H1 (cell line): ENCODE measurements around the gene CREB3L1. TPM values are rescaled to one million over a fixed set of nuclear protein-coding genes. Genes with fewer than 3 reads are reported as not detected.
A peak's percentile ranks its signal among the peaks of the same experiment; 100 is the strongest.

Experiments used
- CTCF ChIA-PET: fragments of 300-600 bp; sonication (Branson Sonifier 250); formaldehyde crosslinking; loops from one replicate; lab custom pipeline; 2021; ENCODE audit not compliant: partially characterized antibody; lab: Charles Lee
- POLR2A ChIA-PET: fragments of 300-600 bp; sonication (Branson Sonifier 250); formaldehyde crosslinking; loops from one replicate; lab custom pipeline; 2021; ENCODE audit warnings: inconsistent platforms; ENCODE audit not compliant: partially characterized antibody; lab: Charles Lee
- DNase-seq, 2 experiments: peaks; one replicate each; pipeline versions ENCODE4 v3.0.0 to v3.0.0-alpha.2; 2010 to 2022; ENCODE audit warnings: low spot score in 2 of 2, low read depth in 1 of 2, mixed read lengths in 1 of 2
- FAIRE-seq: peaks from 2 replicates; lab custom pipeline; 2011; peaks lifted over from hg19 to GRCh38; lab: Jason Lieb, UNC
- H2AFZ ChIP-seq: 2 replicates; pipeline ENCODE4 v1.8.1; 2012; ENCODE audit warnings: low read length, inconsistent platforms
- H2AK5ac ChIP-seq: 2 replicates; pipeline ENCODE4 v1.6.1; 2013; ENCODE audit warnings: low read depth, low read length
- H2BK120ac ChIP-seq: replicated peaks from 2 replicates; pipeline ENCODE3; 2013; ENCODE audit warnings: low read depth, low read length, inconsistent platforms
- H2BK12ac ChIP-seq: 2 replicates; pipeline ENCODE4 v1.6.1; 2013; ENCODE audit warnings: low read depth, low read length
- H2BK15ac ChIP-seq: 2 replicates; pipeline ENCODE4 v1.6.1; 2013; ENCODE audit warnings: low read length
- H2BK20ac ChIP-seq: 2 replicates; pipeline ENCODE4 v1.6.1; 2013; ENCODE audit warnings: low read length
- H2BK5ac ChIP-seq: 2 replicates; pipeline ENCODE4 v1.6.1; 2013; ENCODE audit warnings: low read depth, low read length
- H3K14ac ChIP-seq: 2 replicates; pipeline ENCODE4 v1.6.1; 2013; ENCODE audit warnings: inconsistent platforms; ENCODE audit not compliant: insufficient read length
- H3K18ac ChIP-seq: 2 replicates; pipeline ENCODE4 v1.6.1; 2013; ENCODE audit warnings: low read length; ENCODE audit errors: extremely low read depth
- H3K23ac ChIP-seq: 2 replicates; pipeline ENCODE4 v1.6.1; 2013; ENCODE audit warnings: inconsistent platforms; ENCODE audit not compliant: insufficient read length
- H3K23me2 ChIP-seq: 2 replicates; pipeline ENCODE4 v1.6.1; 2013; ENCODE audit warnings: low read depth, low read length
- H3K27ac ChIP-seq: 2 replicates; pipeline ENCODE4 v1.6.1; 2011; ENCODE audit warnings: low read depth, low read length, inconsistent platforms
- H3K27me3 ChIP-seq, 4 experiments: replicated peaks in 1 of 4; 1 replicate in 1 of 4; 2 replicates in 3 of 4; pipeline versions ENCODE4 v1.6.1 to v1.8.1; 2011 to 2013; ENCODE audit warnings: low read length in 3 of 4, mild to moderate bottlenecking in 3 of 4, inconsistent platforms in 2 of 4, mixed read lengths in 2 of 4, moderate library complexity in 1 of 4; ENCODE audit not compliant: control insufficient read depth in 3 of 4, insufficient read depth in 3 of 4; ENCODE audit errors: extremely low read depth in 1 of 4
- H3K36me3 ChIP-seq, 4 experiments: 2 replicates each; pipeline versions ENCODE4 v1.6.1 to v1.8.1; 2011 to 2013; ENCODE audit warnings: mild to moderate bottlenecking in 4 of 4, low read length in 3 of 4, moderate library complexity in 2 of 4, control low read depth in 1 of 4, inconsistent platforms in 1 of 4; ENCODE audit not compliant: insufficient read depth in 4 of 4, control insufficient read depth in 2 of 4
- H3K4ac ChIP-seq: replicated peaks from 2 replicates; pipeline ENCODE3; 2013; ENCODE audit warnings: low read length, low read depth, mixed read lengths, inconsistent platforms; ENCODE audit not compliant: insufficient read length
- H3K4me1 ChIP-seq, 4 experiments: replicated peaks in 1 of 4; 1 replicate in 1 of 4; 2 replicates in 3 of 4; pipeline versions ENCODE4 v1.6.1 to v1.8.1; 2011 to 2013; ENCODE audit warnings: low read length in 3 of 4, inconsistent platforms in 2 of 4, mixed read lengths in 1 of 4; ENCODE audit not compliant: insufficient read depth in 4 of 4, control insufficient read depth in 3 of 4
- H3K4me2 ChIP-seq, 2 experiments: 2 replicates each; pipeline versions ENCODE4 v1.6.1 to v1.8.1; 2011 to 2013; ENCODE audit warnings: low read depth in 2 of 2, low read length in 2 of 2, control low read depth in 1 of 2, inconsistent platforms in 1 of 2, mild to moderate bottlenecking in 1 of 2; ENCODE audit not compliant: insufficient read depth in 1 of 2
- H3K4me3 ChIP-seq, 4 experiments: fragments of 200-600, 300-600 bp in 1 of 4; sonication (generic), shearing (Covaris generic), sonication (Bioruptor Twin) in 1 of 4; 2 replicates each; pipeline versions ENCODE4 v1.5.1 to v1.8.1; 2011 to 2016; ENCODE audit warnings: low read length in 4 of 4, low read depth in 3 of 4, control low read depth in 2 of 4, inconsistent platforms in 2 of 4, mild to moderate bottlenecking in 2 of 4, mixed read lengths in 1 of 4, moderate library complexity in 1 of 4; ENCODE audit not compliant: insufficient read depth in 2 of 4; ENCODE audit errors: extremely low read depth in 1 of 4
- H3K56ac ChIP-seq: replicated peaks from 2 replicates; pipeline ENCODE3; 2013; ENCODE audit warnings: low read depth, mild to moderate bottlenecking, mixed read lengths, low read length, inconsistent platforms; ENCODE audit not compliant: insufficient read length
- H3K79me1 ChIP-seq: 2 replicates; pipeline ENCODE4 v1.6.1; 2013; ENCODE audit warnings: low read depth, low read length, control low read depth
- H3K79me2 ChIP-seq, 2 experiments: 2 replicates each; pipeline versions ENCODE4 v1.6.1 to v1.8.1; 2012 to 2013; ENCODE audit warnings: low read length in 2 of 2, mild to moderate bottlenecking in 2 of 2, inconsistent platforms in 1 of 2; ENCODE audit not compliant: insufficient read depth in 2 of 2, control insufficient read depth in 1 of 2
- H3K9ac ChIP-seq, 4 experiments: replicated peaks in 1 of 4; 1 replicate in 1 of 4; 2 replicates in 3 of 4; pipeline versions ENCODE4 v1.6.1 to v1.8.1; 2011 to 2013; ENCODE audit warnings: low read depth in 3 of 4, low read length in 3 of 4, control low read depth in 2 of 4, mild to moderate bottlenecking in 2 of 4, moderate library complexity in 2 of 4, inconsistent platforms in 1 of 4; ENCODE audit errors: extremely low read depth in 1 of 4
- H3K9me3 ChIP-seq, 2 experiments: 2 replicates each; pipeline versions ENCODE4 v1.6.1 to v1.8.1; 2012 to 2013; ENCODE audit warnings: mild to moderate bottlenecking in 2 of 2, moderate library complexity in 2 of 2, control low read depth in 1 of 2, inconsistent platforms in 1 of 2, low read depth in 1 of 2, low read length in 1 of 2, mixed read lengths in 1 of 2; ENCODE audit not compliant: insufficient read depth in 2 of 2
- H4K20me1 ChIP-seq, 2 experiments: replicated peaks in 1 of 2; 2 replicates each; pipeline versions ENCODE3 to v1.8.1; 2011 to 2013; ENCODE audit warnings: inconsistent platforms in 2 of 2, low read length in 2 of 2, mild to moderate bottlenecking in 1 of 2; ENCODE audit not compliant: insufficient read depth in 2 of 2, control insufficient read depth in 1 of 2
- H4K5ac ChIP-seq: 2 replicates; pipeline ENCODE4 v1.6.1; 2013; ENCODE audit warnings: low read length, low read depth, mixed read lengths, inconsistent platforms; ENCODE audit not compliant: insufficient read length
- H4K8ac ChIP-seq: 2 replicates; pipeline ENCODE4 v1.8.0; 2013; ENCODE audit warnings: mild to moderate bottlenecking, moderate library complexity, low read length, inconsistent platforms; ENCODE audit not compliant: insufficient read depth; ENCODE audit errors: extremely low read depth
- H4K91ac ChIP-seq: replicated peaks from 2 replicates; pipeline ENCODE3; 2013; ENCODE audit warnings: low read length, mixed read lengths, inconsistent platforms; ENCODE audit not compliant: insufficient read length
- POLR2AphosphoS5 ChIP-seq: IDR thresholded peaks from 2 replicates; pipeline ENCODE4 v1.6.1; 2011; ENCODE audit warnings: low read depth, low read length
- TAF7 ChIP-seq: optimal IDR thresholded peaks from 2 replicates; pipeline ENCODE3; 2011; ENCODE audit warnings: low read depth, mild to moderate bottlenecking, inconsistent platforms, low read length, moderate library complexity, borderline replicate concordance
- WGBS, 2 experiments: shearing (Covaris generic) in 1 of 2; methylation state at CpG; one replicate each; pipeline versions ENCODE4 v1.1.6 to v1.1.7; 2013 to 2015; ENCODE audit warnings: low lambda C conversion rate in 2 of 2, mixed read lengths in 2 of 2, inconsistent platforms in 1 of 2, low coverage in 1 of 2, missing lambda C conversion rate in 1 of 2; ENCODE audit not compliant: insufficient replicate concordance in 2 of 2, insufficient coverage in 1 of 2, insufficient read length in 1 of 2; ENCODE audit errors: extremely low coverage in 1 of 2, missing lambda C conversion rate in 1 of 2; 5-methylcytosine and 5-hydroxymethylcytosine counted together
- polyA plus RNA-seq, 7 experiments: library from polyadenylated mRNA; depleted of rRNA in 3 of 7; stranded (reverse) in 5 of 7; unstranded in 2 of 7; fragments of >200 nt in 5 of 7; fragments of 200-250 nt in 2 of 7; gene quantifications; 1 replicate in 5 of 7; 2 replicates in 1 of 7; 4 replicates in 1 of 7; pipeline versions ENCODE4 v1.2.1 to v1.2.3, GENCODE V29; 2011 to 2013; ENCODE audit warnings: missing spikeins in 2 of 7, mixed read lengths in 2 of 7
- total RNA-seq: library from RNA; stranded (reverse); fragmentation: NEBNext Ultra II Directional; extraction: Animal tissue kit (Norgen Biotek cat#: 25700); gene quantifications from 2 replicates; pipeline ENCODE4 v1.2.1, GENCODE V29; 2021

The CREB3L1 gene
- total and polyA plus RNA-seq, 2 of the 8 experiments (the other 6 are each of a cell fraction or from before 2014, with no cell fraction given), result 4.1 to 12.7 TPM

- peak overlapping the region in 1 of 4 experiments; percentile 13; a peak in 3 of 7 replicates for H3K9ac ChIP-seq
- H3K79me1 ChIP-seq, result no peaks in the 10 kb centered on the region; the same call in 1 of the 2 replicates
- H2BK5ac ChIP-seq, result peak overlapping the region; percentile 57; the same call in 1 of the 2 replicates
- peak overlapping the region; percentile 84; the same call in 1 of the 2 replicates for H2BK15ac ChIP-seq
- H2BK12ac ChIP-seq, result peak overlapping the region; percentile 69; the same call in 1 of the 2 replicates
- H3K18ac ChIP-seq, result peak overlapping the region; percentile 67
- H4K91ac ChIP-seq, result peak overlapping the region; percentile 29
- H3K4me1 ChIP-seq, result peaks cover 18 to 32% (median 24%) of the 10 kb centered on the region in 4 experiments; a peak in 6 of 7 replicates
- CTCF ChIA-PET, result interaction anchor here (0.6 to 7.9 kb wide), 16 partner anchors 11 to 982 kb away, joined by 3 to 224 read pairs (median 6); no protein-coding TSS in a partner anchor
- peak overlapping the region in 2 of 4 experiments; percentile 64 to 81; a peak in 3 of 8 replicates for H3K4me3 ChIP-seq
- no peaks in the 10 kb centered on the region for H4K20me1 ChIP-seq
- H2AK5ac ChIP-seq, result peak overlapping the region; percentile 60; the same call in 1 of the 2 replicates
- H2AFZ ChIP-seq, result no peak overlapping the region
- WGBS, 2 experiments, result 78% methylated on average over 15 of the region's 15 CpGs; no CpG with 5 or more reads in 1 of the 2 experiments
- H3K4ac ChIP-seq, result no peak overlapping the region
- H4K8ac ChIP-seq, result peak overlapping the region; percentile 7; the same call in 1 of the 2 replicates
- TF ChIP-seq POLR2AphosphoS5, result no peak
- TF ChIP-seq TAF7, result peak; percentile 22
- H3K27me3 ChIP-seq, result no peaks in the 10 kb centered on the region
- H4K5ac ChIP-seq, result no peak overlapping the region
- 0 out of 2 replicates have a peak overlapping the region, but pooled peaks have one; percentile 8 for H2BK20ac ChIP-seq
- DNase-seq (no peak), FAIRE-seq (no peak)
- H3K36me3 ChIP-seq, result no peaks in the 10 kb centered on the region; a peak in 1 of 8 replicates
- no peak overlapping the region for H3K14ac ChIP-seq
- POLR2A ChIA-PET, result interaction anchor here (1.4 to 5.4 kb wide), 7 partner anchors 11 to 41 kb away, joined by 4 to 51 read pairs (median 12); no protein-coding TSS in a partner anchor
- peak overlapping the region; percentile 66 to 97 for H3K4me2 ChIP-seq
- H3K9me3 ChIP-seq, result no peaks in the 10 kb centered on the region
- no peaks in the 10 kb centered on the region; a peak in 1 of 4 replicates for H3K79me2 ChIP-seq
- H3K23ac ChIP-seq, result no peak overlapping the region
- H3K23me2 ChIP-seq, result peaks cover 6% of the 10 kb centered on the region; the same call in 1 of the 2 replicates
- H3K56ac ChIP-seq, result no peak overlapping the region
- H2BK120ac ChIP-seq, result no peak overlapping the region
- H3K27ac ChIP-seq, result peak overlapping the region; percentile 37; the same call in 1 of the 2 replicates
Observed at GRCh38 chr11:46279126-46280099, 2.0 kb downstream of the CREB3L1 start.
